ENCODE measurements around the gene LRRC46.

DNA sequence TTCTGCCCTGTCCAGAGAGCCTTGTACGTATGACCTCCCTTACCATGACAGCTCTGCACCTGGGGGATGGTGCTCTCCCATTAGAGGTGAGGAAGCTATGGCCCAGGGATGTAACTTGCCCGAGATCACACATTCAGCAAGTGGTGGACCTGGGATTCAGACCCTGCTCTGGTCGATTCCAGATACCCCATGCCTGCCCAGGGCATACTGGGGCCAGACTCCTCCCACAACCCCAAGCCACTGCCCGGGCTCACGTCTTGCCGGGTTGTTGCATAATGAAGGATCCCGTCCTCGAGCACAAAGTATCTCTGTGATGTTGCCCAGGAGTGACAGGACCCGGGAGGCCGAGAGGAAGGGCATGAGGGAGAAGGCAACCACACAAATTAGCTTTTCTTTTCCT lies 12.0 kb upstream of the LRRC46 start:
- TF ChIP-seq LEF1 (IDR thresholded peaks at IDR 0.05) (no peak), SIRT6 (IDR thresholded peaks at IDR 0.05; ENCODE audit: low read depth, low read length) (no peak), MED1 (CRISPR knock-in tag; IDR thresholded peaks at IDR 0.05; ENCODE audit: borderline replicate concordance) (no peak), ZNF134 (CRISPR knock-in tag; conservative IDR thresholded peaks at IDR 0.05) (no peak), PHF20 (IDR thresholded peaks at IDR 0.05; ENCODE audit: partially characterized antibody) (no peak), CEBPB (tag; IDR thresholded peaks at IDR 0.05) (no peak), YY1 (IDR thresholded peaks at IDR 0.05; ENCODE audit: borderline replicate concordance in 1 of 3, control insufficient read depth in 1 of 3, extremely low read depth in 1 of 3, insufficient read depth in 3 of 3, insufficient read length in 1 of 3, insufficient replicate concordance in 2 of 3, low read depth in 1 of 3, low read length in 2 of 3) (no peak), CREM (IDR thresholded peaks at IDR 0.05; ENCODE audit: low read depth) (no peak), POLR2A (conservative IDR thresholded peaks at IDR 0.05) (no peak), KDM5B (IDR thresholded peaks at IDR 0.05; ENCODE audit: insufficient replicate concordance, low read depth, low read length) (no peak), HNRNPUL1 (IDR thresholded peaks at IDR 0.05; ENCODE audit: low read length) (no peak), GABPA (tag; conservative IDR thresholded peaks at IDR 0.05; ENCODE audit: low read depth) (no peak)
- TF ChIP-seq, protein P1, sequence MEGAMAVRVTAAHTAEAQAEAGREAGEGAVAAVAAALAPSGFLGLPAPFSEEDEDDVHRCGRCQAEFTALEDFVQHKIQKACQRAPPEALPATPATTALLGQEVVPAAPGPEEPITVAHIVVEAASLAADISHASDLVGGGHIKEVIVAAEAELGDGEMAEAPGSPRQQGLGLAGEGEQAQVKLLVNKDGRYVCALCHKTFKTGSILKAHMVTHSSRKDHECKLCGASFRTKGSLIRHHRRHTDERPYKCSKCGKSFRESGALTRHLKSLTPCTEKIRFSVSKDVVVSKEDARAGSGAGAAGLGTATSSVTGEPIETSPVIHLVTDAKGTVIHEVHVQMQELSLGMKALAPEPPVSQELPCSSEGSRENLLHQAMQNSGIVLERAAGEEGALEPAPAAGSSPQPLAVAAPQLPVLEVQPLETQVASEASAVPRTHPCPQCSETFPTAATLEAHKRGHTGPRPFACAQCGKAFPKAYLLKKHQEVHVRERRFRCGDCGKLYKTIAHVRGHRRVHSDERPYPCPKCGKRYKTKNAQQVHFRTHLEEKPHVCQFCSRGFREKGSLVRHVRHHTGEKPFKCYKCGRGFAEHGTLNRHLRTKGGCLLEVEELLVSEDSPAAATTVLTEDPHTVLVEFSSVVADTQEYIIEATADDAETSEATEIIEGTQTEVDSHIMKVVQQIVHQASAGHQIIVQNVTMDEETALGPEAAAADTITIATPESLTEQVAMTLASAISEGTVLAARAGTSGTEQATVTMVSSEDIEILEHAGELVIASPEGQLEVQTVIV (CRISPR knock-in tag; IDR thresholded peaks at IDR 0.05; ENCODE audit: borderline replicate concordance) = no peak
